ENCODE measurements around the gene TYW5. TPM values are rescaled to one million over a fixed set of nuclear protein-coding genes. Genes with fewer than 3 reads are reported as not detected.

The TYW5 gene
- total and polyA plus RNA-seq, 2 of the 13 experiments (the other 11 are each of a cell fraction or from before 2014, with no cell fraction given), result 8.3 to 14.6 TPM

- TF ChIP-seq ZNF281 (CRISPR knock-in tag; IDR thresholded peaks at IDR 0.05; ENCODE audit: borderline replicate concordance) (no peak), NFYB (CRISPR knock-in tag; IDR thresholded peaks at IDR 0.05) (peak; percentile 85), REXO4 (CRISPR knock-in tag; IDR thresholded peaks at IDR 0.05; ENCODE audit: borderline replicate concordance) (0 out of 2 replicates have a peak, but pooled peaks have one; percentile 36), EED (CRISPR knock-in tag; IDR thresholded peaks at IDR 0.05) (peak; percentile 97), NCOA2 (CRISPR knock-in tag; IDR thresholded peaks at IDR 0.05) (peak; percentile 9), MLXIP (CRISPR knock-in tag; IDR thresholded peaks at IDR 0.05; ENCODE audit: borderline replicate concordance) (no peak), JUNB (CRISPR knock-in tag; IDR thresholded peaks at IDR 0.05; ENCODE audit: borderline replicate concordance) (no peak), TAF1 (CRISPR knock-in tag; IDR thresholded peaks at IDR 0.05) (peak; percentile 92), ZC3H4 (CRISPR knock-in tag; IDR thresholded peaks at IDR 0.05; ENCODE audit: borderline replicate concordance) (no peak), ARID5B (CRISPR knock-in tag; IDR thresholded peaks at IDR 0.05) (peak; percentile 76), CBX2 (IDR thresholded peaks at IDR 0.05; ENCODE audit: low read depth, low read length) (no peak), CBX2 (CRISPR knock-in tag; IDR thresholded peaks at IDR 0.05; ENCODE audit: low read depth) (no peak), BRF2 (CRISPR knock-in tag; IDR thresholded peaks at IDR 0.05) (peak; percentile 98), PPARG (CRISPR knock-in tag; conservative IDR thresholded peaks at IDR 0.05) (0 out of 2 replicates have a peak, but pooled peaks have one; percentile 22), CBX5 (CRISPR knock-in tag; IDR thresholded peaks at IDR 0.05; ENCODE audit: borderline replicate concordance) (peak; percentile 59; the same call in 1 of the 2 replicates)
- TF ChIP-seq, protein P1, sequence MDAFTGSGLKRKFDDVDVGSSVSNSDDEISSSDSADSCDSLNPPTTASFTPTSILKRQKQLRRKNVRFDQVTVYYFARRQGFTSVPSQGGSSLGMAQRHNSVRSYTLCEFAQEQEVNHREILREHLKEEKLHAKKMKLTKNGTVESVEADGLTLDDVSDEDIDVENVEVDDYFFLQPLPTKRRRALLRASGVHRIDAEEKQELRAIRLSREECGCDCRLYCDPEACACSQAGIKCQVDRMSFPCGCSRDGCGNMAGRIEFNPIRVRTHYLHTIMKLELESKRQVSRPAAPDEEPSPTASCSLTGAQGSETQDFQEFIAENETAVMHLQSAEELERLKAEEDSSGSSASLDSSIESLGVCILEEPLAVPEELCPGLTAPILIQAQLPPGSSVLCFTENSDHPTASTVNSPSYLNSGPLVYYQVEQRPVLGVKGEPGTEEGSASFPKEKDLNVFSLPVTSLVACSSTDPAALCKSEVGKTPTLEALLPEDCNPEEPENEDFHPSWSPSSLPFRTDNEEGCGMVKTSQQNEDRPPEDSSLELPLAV (CRISPR knock-in tag; conservative IDR thresholded peaks at IDR 0.05; ENCODE audit: low read depth), result no peak; the same call in 1 of the 2 replicates
These were observed 44.0 kb downstream of the TYW5 start, which contains the start of gene C2orf69 (continued) for GRCh38 chr2:199911052-199911876.
